HepG2 (cell line): Measurements from ENCODE around the gene MYCBP2. TPM values are rescaled to one million over a fixed set of nuclear protein-coding genes. Genes with fewer than 3 reads are reported as not detected.

ENCODE experiments used
- CAMTA2 ChIP-seq: sonication (generic); formaldehyde crosslinking; IDR thresholded peaks from 2 replicates; pipeline ENCODE4 v1.4.0; 2020; ENCODE audit warnings: mild to moderate bottlenecking, missing genetic modification reagents, borderline replicate concordance
- DR1 ChIP-seq: sonication (generic); formaldehyde crosslinking; IDR thresholded peaks from 2 replicates; pipeline ENCODE4 v1.8.0; 2021; ENCODE audit warnings: mild to moderate bottlenecking, missing genetic modification reagents, inconsistent platforms
- ELF1 ChIP-seq: sonication (generic); formaldehyde crosslinking; IDR thresholded peaks from 2 replicates; pipeline ENCODE4 v1.4.0; 2020; ENCODE audit warnings: missing genetic modification reagents
- GATA4 ChIP-seq: sonication (generic); IDR thresholded peaks from 2 replicates; pipeline ENCODE4 v1.6.1; 2016; ENCODE audit warnings: antibody characterized with exemption, low read depth, borderline replicate concordance
- IKZF5 ChIP-seq: IDR thresholded peaks from 2 replicates; pipeline ENCODE4 v1.6.1; 2018; ENCODE audit warnings: missing genetic modification reagents, mild to moderate bottlenecking, missing compliant biosample characterization
- NFATC3 ChIP-seq: sonication (generic); formaldehyde crosslinking; IDR thresholded peaks from 2 replicates; pipeline ENCODE4 v1.5.1; 2020; ENCODE audit warnings: mild to moderate bottlenecking, missing genetic modification reagents
- NFKBIZ ChIP-seq: IDR thresholded peaks from 2 replicates; pipeline ENCODE4 v1.6.1; 2018; ENCODE audit warnings: missing genetic modification reagents, missing compliant biosample characterization
- POGZ ChIP-seq: sonication (generic); formaldehyde crosslinking; IDR thresholded peaks from 2 replicates; pipeline ENCODE4 v1.4.0; 2020; ENCODE audit warnings: mild to moderate bottlenecking, missing genetic modification reagents
- SMAD3 ChIP-seq: sonication (generic); formaldehyde crosslinking; IDR thresholded peaks from 2 replicates; pipeline ENCODE4 v1.4.0; 2020; ENCODE audit warnings: missing genetic modification reagents
- TAF1 ChIP-seq: sonication (generic); formaldehyde crosslinking; IDR thresholded peaks from 2 replicates; pipeline ENCODE4 v1.4.0; 2020; ENCODE audit warnings: missing genetic modification reagents
- ZBTB10 ChIP-seq: sonication (generic); formaldehyde crosslinking; IDR thresholded peaks from 2 replicates; pipeline ENCODE4 v1.4.0; 2020; ENCODE audit warnings: missing genetic modification reagents, borderline replicate concordance
- ZBTB39 ChIP-seq: sonication (generic); formaldehyde crosslinking; IDR thresholded peaks from 2 replicates; pipeline ENCODE4 v1.5.0; 2020; ENCODE audit warnings: missing genetic modification reagents
- ZFP36L2 ChIP-seq: sonication (generic); formaldehyde crosslinking; IDR thresholded peaks from 2 replicates; pipeline ENCODE4 v1.4.0; 2020; ENCODE audit warnings: missing genetic modification reagents
- ZNF253 ChIP-seq: sonication (generic); formaldehyde crosslinking; IDR thresholded peaks from 2 replicates; pipeline ENCODE4 v1.8.0; 2022; ENCODE audit warnings: mild to moderate bottlenecking, missing genetic modification reagents, borderline replicate concordance
- ZNF546 ChIP-seq: sonication (generic); formaldehyde crosslinking; conservative IDR thresholded peaks from 2 replicates; pipeline ENCODE4 v1.8.1; 2023; ENCODE audit warnings: mild to moderate bottlenecking, missing genetic modification reagents
- ZNF687 ChIP-seq: sonication (generic); formaldehyde crosslinking; IDR thresholded peaks from 2 replicates; pipeline ENCODE4 v1.5.1; 2020; ENCODE audit warnings: mild to moderate bottlenecking, missing genetic modification reagents, moderate library complexity
- ZNF766 ChIP-seq: sonication (generic); formaldehyde crosslinking; IDR thresholded peaks from 2 replicates; pipeline ENCODE4 v1.5.0; 2020; ENCODE audit warnings: missing genetic modification reagents, borderline replicate concordance
- polyA plus RNA-seq, 8 experiments: library from polyadenylated mRNA; depleted of rRNA in 3 of 8; stranded (reverse) in 7 of 8; unstranded in 1 of 8; fragments of >200 nt; fragmentation: Illumina TruSeq in 4 of 8; extraction: Trizol in 4 of 8; gene quantifications; 2 replicates each; pipeline versions ENCODE4 v1.2.1 to v1.2.3, GENCODE V29; 2011 to 2016; ENCODE audit warnings: low read depth in 4 of 8, missing spikeins in 1 of 8, mixed read lengths in 1 of 8; ENCODE audit not compliant: insufficient read depth in 1 of 8
- total RNA-seq, 5 experiments: library from RNA; depleted of rRNA; stranded (reverse); fragments of >200 nt; fragmentation: Illumina TruSeq; extraction: Trizol; gene quantifications; 2 replicates each; pipeline ENCODE4 v1.2.3, GENCODE V29; 2016; ENCODE audit warnings: low read depth in 1 of 5

MYCBP2 gene
- total and polyA plus RNA-seq, 2 of the 13 experiments (the other 11 are each of a cell fraction or from before 2014, with no cell fraction given): 16.3 to 35.3 TPM

- TF ChIP-seq IKZF5 (CRISPR knock-in tag) (peak; percentile 34; the same call in 1 of the 2 replicates), ZNF766 (no peak), POGZ (0 out of 2 replicates have a peak, but pooled peaks have one; percentile 35), GATA4 (0 out of 2 replicates have a peak, but pooled peaks have one; percentile 49), ELF1 (CRISPR knock-in tag) (no peak; the same call in 1 of the 2 replicates), ZNF546 (no peak), ZNF687 (CRISPR knock-in tag) (peak; percentile 53), TAF1 (CRISPR knock-in tag) (peak; percentile 65), NFKBIZ (no peak), ZBTB10 (CRISPR knock-in tag) (peak; percentile 45; the same call in 1 of the 2 replicates), ZNF253 (CRISPR knock-in tag) (peak; percentile 44; the same call in 1 of the 2 replicates), DR1 (CRISPR knock-in tag) (no peak), ZFP36L2 (no peak), SMAD3 (CRISPR knock-in tag) (0 out of 2 replicates have a peak, but pooled peaks have one; percentile 26), NFATC3 (CRISPR knock-in tag) (no peak), CAMTA2 (CRISPR knock-in tag) (no peak), ZBTB39 (CRISPR knock-in tag) (no peak)
Observed at GRCh38 chr13:77026861-77027621, 299.9 kb downstream of the MYCBP2 start, which contains the start of gene FBXL3 (continued).
